HG02852 (cell line): ENCODE data around the gene DUSP9.

Experiments used
- ATAC-seq: cut with Tn5 transposase; IDR thresholded peaks from one replicate; pipeline ENCODE4 v1.9.1; 2021; ENCODE audit warnings: mild to moderate bottlenecking, moderate library complexity; ENCODE audit not compliant: unreplicated experiment

The DUSP9 gene

GRCh38 chrX:153647461-153648357 lies 706 bp downstream of the DUSP9 start:
- no peak for ATAC-seq

- no peak for ATAC-seq
These were observed 1.6 kb downstream of the DUSP9 start for GRCh38 chrX:153648358-153649177.

- no peak for ATAC-seq
These were observed 2.3 kb downstream of the DUSP9 start for GRCh38 chrX:153649178-153649914.

- no peak for ATAC-seq
These were observed 3.1 kb downstream of the DUSP9 start for GRCh38 chrX:153649915-153650782.

- ATAC-seq, result no peak
These were observed 4.0 kb downstream of the DUSP9 start for GRCh38 chrX:153650959-153651358.

GRCh38 chrX:153651540-153652079 lies 4.6 kb downstream of the DUSP9 start:
- no peak for ATAC-seq

GRCh38 chrX:153653556-153653955 lies 6.6 kb downstream of the DUSP9 start:
- ATAC-seq, result no peak

GRCh38 chrX:153657161-153657560 lies 10.2 kb downstream of the DUSP9 start:
- no peak for ATAC-seq

- no peak for ATAC-seq
These were observed 12.3 kb downstream of the DUSP9 start for GRCh38 chrX:153659268-153659667.

GRCh38 chrX:153662266-153662665 lies 15.3 kb downstream of the DUSP9 start:
- ATAC-seq, result no peak

- no peak for ATAC-seq
These were observed 18.8 kb downstream of the DUSP9 start for GRCh38 chrX:153665726-153666306.

GRCh38 chrX:153667281-153667955 lies 20.4 kb downstream of the DUSP9 start:
- ATAC-seq, result no peak

GRCh38 chrX:153667956-153668396 lies 21.0 kb downstream of the DUSP9 start:
- no peak for ATAC-seq

- ATAC-seq, result no peak
These were observed 21.6 kb downstream of the DUSP9 start for GRCh38 chrX:153668423-153669173.

GRCh38 chrX:153669174-153669890 lies 22.3 kb downstream of the DUSP9 start:
- no peak for ATAC-seq

- ATAC-seq, result no peak
These were observed 23.1 kb downstream of the DUSP9 start for GRCh38 chrX:153669901-153670731.
